Measurements from ENCODE around the gene AKAP9. TPM values are rescaled to one million over a fixed set of nuclear protein-coding genes. Genes with fewer than 3 reads are reported as not detected.

AKAP9 gene
- total RNA-seq (ENCODE audit: low replicate concordance) = 26.2 and 43.1 TPM in 2 replicates

DNA sequence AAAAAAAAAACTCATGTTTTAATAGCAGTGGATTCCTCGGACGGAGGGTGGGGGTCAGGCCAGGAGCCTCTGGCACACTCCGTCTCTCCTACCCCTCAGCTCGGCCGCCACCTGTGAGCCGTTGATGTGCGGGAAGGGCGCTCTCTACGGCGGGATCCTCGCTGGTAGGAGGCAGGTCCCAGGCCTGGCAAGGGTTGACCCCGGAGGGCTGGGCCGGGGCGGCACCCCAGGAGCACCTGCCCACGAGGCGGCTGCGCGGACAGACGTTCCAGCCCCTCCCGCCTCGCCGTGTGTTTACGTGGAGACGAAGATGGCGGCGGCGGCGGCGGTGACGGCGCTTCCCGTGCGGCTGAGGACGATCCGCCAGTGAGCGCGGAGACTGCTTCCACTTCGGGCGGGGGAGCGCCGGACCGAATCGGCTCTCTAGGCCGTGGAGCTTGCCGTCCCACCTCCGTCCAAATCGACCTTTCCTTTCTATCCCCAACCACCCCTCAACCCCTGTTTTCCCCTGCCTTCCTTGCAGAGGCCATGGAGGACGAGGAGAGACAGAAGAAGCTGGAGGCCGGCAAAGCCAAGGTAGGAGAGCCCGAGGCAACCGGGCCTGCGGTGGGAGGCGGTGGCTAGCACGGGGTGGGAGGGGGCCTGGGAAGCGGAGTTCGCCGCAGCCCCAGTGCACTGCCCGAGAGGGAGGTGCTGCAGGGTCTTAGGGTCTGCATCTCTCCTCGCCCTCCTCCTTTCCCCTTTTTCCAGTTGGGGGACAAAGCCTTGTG lies at the start of gene AKAP9:
Gene AKAP9, plus strand, starts transcription at position 291 of the 770 bp plus-strand sequence. Its CDS starts 238 bp downstream, at position 529.

GRCh38 chr7:92134271-92135051 lies 193.8 kb downstream of the AKAP9 start, which contains the start of gene CYP51A1:
TSS of gene CYP51A1 (minus strand) at chr7:92134477. CDS start at chr7:92134364, 113 bp downstream.

Other genes starting within 250 kb of the AKAP9 start
- 5.7 and 9.1 TPM in 2 replicates for gene MTERF1, start 60.2 kb upstream of the AKAP9 start, total RNA-seq (ENCODE audit: low replicate concordance)
- 83.8 and 155 TPM in 2 replicates for gene CYP51A1, start 193.6 kb downstream of the AKAP9 start, total RNA-seq (ENCODE audit: low replicate concordance)
- gene LRRD1, start 238.3 kb downstream of the AKAP9 start, total RNA-seq (ENCODE audit: low replicate concordance) = under 0.01 TPM in 1 of 2 replicates, not detected in the other